22Rv1 (cell line): ENCODE data around the gene ARID3A.
A peak's percentile ranks its signal among the peaks of the same experiment; 100 is the strongest.

Experiments
- H3K27ac ChIP-seq: fragments of 450-650 bp; 2 replicates; pipeline ENCODE4 v1.5.1; 2017
- ZFX ChIP-seq: fragments of 450-650 bp; IDR thresholded peaks from 2 replicates; pipeline ENCODE4 v1.6.1; 2017; ENCODE audit warnings: antibody characterized with exemption, borderline replicate concordance
- TF ChIP-seq, protein P1 (sequence below): fragments of 450-650 bp; IDR thresholded peaks from 2 replicates; pipeline ENCODE4 v1.5.1; 2017; ENCODE audit warnings: mild to moderate bottlenecking

ARID3A gene

DNA sequence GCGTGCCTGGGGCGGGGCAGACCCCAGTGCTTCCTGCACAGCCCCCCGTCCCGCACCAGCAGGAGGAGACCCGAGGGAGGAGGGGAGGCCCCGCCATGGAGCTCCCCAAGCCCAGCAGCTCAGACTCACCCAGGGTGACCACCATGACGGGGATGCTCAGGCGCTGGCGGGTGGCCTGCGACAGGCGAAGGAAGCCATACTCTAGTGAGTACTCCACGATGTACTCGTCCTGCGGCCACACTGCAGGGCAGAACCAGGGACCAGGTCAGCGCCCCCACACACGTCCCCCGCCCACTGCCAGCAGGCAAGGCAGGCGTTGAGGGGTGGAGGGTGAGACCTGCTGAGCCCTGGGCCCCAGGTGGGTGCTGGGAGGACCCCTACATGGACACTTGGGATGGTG, 86.5 kb downstream of the ARID3A start:
- TF ChIP-seq, protein P1, sequence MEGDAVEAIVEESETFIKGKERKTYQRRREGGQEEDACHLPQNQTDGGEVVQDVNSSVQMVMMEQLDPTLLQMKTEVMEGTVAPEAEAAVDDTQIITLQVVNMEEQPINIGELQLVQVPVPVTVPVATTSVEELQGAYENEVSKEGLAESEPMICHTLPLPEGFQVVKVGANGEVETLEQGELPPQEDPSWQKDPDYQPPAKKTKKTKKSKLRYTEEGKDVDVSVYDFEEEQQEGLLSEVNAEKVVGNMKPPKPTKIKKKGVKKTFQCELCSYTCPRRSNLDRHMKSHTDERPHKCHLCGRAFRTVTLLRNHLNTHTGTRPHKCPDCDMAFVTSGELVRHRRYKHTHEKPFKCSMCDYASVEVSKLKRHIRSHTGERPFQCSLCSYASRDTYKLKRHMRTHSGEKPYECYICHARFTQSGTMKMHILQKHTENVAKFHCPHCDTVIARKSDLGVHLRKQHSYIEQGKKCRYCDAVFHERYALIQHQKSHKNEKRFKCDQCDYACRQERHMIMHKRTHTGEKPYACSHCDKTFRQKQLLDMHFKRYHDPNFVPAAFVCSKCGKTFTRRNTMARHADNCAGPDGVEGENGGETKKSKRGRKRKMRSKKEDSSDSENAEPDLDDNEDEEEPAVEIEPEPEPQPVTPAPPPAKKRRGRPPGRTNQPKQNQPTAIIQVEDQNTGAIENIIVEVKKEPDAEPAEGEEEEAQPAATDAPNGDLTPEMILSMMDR, result no peak
- TF ChIP-seq ZFX, result no peak
- H3K27ac ChIP-seq, result no peak overlapping the region

DNA sequence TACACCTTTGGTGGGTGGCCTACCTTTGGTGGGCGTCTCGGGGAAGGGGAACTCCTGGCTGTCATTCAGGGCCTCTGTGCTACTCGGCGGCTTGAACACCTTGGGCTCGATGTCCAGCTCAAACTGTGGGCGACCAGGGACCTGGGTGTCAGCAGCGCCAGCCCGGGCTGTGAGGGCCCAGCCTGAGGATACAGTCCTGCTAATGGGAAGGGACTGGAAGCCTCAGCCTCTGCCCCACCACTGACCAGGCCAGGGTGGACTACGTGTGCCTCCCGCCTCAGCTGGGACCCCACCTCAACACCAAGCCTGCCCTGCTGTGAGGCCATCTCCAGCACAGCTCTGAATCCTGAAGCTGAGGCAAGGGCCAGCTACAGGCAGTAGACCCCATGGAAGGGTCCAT, 87.4 kb downstream of the ARID3A start:
- no peak overlapping the region for H3K27ac ChIP-seq

DNA sequence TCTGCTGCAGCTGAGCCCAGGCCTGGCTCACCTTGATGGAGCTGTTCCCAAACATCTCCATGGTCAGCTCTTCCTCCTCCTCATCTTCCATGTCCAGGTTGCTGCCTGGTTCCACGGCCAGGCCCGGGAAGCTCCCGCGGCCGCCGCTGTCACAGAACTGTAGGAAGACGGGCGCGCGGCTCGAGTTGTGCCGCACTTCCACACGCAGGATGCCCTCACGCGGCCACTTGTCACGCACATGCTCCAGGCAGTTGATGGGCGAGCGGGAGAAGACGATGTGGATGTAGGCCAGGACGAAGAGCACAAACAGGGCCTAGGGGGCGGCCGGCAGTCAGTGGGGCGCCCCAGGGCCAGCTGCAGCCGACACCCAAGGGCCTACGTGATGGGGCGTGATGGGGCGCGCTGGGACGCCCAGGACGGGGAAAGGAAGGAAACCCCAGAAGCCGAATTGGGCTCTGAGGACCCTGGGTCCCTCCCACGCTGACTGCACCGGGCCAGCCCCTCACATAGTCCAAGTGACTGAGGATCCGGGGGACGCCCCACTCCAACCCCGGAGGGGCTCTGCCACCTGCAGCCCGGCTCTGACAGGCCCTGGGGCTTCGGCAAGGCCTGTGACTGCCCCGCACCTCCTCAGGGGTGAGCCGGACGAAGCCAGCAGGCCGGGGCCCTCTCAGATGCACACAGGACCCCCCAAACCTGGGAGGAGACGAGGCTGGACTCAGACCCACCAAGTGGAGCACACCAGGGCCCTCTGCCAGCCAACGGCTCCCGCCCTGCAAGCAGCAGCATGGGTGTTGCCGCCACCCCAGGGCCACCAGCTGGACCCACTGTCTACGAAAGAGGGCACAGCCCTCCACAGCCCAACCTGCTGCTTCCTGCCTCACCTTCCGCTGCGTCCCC, 88.6 kb downstream of the ARID3A start:
- no peak overlapping the region for H3K27ac ChIP-seq
- TF ChIP-seq, protein P1, result no peak
- TF ChIP-seq ZFX, result no peak

More for the DNA sequence above, 87.4 kb downstream of the ARID3A start:
- TF ChIP-seq ZFX, result no peak
- TF ChIP-seq, protein P1, result no peak

DNA sequence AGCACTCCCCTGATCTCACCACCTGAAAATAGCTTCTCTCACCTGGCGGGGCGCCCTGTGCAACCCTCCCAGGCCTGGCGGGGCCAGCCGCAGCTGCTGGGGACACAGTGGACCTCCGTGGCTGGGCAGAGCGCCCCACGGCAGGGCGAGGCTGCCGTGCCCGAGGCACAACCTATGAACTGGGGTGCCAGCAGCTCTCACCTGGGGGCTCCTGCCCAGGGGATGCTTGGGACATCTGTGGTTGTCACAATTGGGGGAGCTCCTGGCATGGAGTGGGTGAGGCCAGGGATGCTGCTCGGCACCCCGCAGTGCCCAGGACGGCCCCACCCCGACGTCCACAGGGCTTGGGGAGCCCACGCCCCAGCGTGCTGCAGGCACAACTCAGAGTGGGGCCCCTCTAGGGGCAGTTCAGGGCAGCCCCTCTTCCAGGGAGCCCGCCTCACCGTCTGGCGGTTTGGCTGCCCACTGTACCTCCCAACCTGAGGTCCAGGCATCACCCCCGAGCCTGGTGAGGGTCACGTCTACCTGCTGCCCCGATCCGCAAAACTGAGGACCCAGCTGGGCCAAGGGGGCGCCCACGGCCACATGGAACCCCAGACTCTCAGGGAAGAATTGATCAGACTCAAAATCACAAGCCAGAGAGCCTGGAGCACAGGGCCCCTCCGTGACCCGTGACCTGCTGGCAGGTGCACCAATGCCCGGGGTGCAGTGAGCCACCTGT, 89.4 kb downstream of the ARID3A start:
- H3K27ac ChIP-seq, result no peak overlapping the region

DNA sequence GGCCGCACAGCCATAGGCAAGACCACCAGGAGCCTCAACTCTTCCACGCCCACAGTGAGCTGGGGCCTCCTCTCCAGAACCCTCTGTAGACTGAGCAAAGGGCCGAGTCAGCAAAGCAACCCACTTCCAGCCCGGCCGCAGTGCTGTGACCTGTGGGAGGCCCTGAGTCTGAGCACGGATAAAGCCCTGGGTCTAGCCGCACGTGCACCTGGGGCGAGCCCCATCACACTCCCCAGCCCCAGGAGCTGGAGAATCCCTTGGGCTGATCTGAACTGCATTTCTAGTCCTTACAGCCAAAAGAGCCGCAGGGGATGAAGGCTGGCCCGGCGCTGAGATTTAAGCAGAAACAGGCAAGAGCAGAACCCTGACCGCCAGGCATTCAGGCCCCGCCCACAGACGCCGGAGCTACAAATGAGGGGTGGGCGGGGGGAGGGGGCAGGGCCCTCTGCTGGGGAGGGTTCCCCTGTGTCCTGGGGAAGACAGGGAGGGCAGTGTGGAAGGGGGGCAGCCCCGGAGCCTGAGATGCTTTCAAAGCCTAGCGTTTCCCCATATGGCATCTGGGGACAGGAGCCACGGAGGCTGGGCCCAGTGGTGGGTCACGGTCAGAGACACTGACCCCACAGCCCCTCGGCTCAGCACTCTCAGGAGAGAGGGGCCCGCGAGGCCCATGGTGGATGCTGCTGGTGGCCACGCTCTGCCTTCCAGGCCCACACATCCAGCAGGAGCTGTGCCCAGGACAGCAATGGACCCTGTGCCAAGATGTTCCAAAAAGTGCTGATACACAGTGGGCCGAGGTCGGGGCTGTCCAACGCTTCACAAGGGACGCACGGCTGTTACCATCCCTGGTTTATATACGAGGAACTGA, 90.2 kb downstream of the ARID3A start:
- no peak for TF ChIP-seq ZFX
- TF ChIP-seq, protein P1, result no peak
- no peak overlapping the region for H3K27ac ChIP-seq

More for the DNA sequence above, 89.4 kb downstream of the ARID3A start:
- TF ChIP-seq, protein P1, result no peak
- no peak for TF ChIP-seq ZFX

DNA sequence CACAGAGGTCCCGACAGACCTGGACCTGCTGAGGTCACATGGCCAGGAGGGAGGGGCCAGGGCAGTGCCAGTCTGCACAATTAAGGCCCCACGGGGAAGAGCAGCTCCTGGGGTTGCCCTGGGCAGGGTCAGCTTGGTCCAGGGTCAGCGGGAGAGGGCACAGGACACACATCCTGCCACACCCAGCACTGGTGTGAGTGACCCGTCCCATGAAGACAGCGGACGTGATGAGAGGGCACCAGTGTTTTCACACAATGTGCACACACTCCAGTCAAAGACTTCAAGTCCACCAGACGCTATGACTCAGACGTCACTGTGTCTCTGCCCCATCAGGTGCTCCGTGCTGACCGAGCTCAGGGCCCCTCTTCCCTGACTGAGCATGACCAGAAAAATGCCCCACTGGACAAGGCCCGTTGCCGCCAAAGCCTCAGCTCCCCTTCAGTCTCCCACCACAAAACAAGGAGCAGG, 90.8 kb downstream of the ARID3A start:
- TF ChIP-seq ZFX, result no peak
- TF ChIP-seq, protein P1, result no peak
- H3K27ac ChIP-seq, result 0 out of 2 replicates have a peak overlapping the region, but pooled peaks have one; percentile 26
